HG03575 (cell line): ENCODE results near the gene DNMT3A.

ENCODE experiments used
- ATAC-seq: cut with Tn5 transposase; IDR thresholded peaks from one replicate; pipeline ENCODE4 v1.9.1; 2021; ENCODE audit not compliant: unreplicated experiment, insufficient number of reproducible peaks, low FRiP score; ENCODE audit errors: extremely low read depth

Gene DNMT3A

GRCh38 chr2:25198576-25198975 lies 143.1 kb downstream of the DNMT3A start:
- ATAC-seq, result no peak

- ATAC-seq, result no peak
These were observed 143.6 kb downstream of the DNMT3A start for GRCh38 chr2:25198209-25198525.

DNA sequence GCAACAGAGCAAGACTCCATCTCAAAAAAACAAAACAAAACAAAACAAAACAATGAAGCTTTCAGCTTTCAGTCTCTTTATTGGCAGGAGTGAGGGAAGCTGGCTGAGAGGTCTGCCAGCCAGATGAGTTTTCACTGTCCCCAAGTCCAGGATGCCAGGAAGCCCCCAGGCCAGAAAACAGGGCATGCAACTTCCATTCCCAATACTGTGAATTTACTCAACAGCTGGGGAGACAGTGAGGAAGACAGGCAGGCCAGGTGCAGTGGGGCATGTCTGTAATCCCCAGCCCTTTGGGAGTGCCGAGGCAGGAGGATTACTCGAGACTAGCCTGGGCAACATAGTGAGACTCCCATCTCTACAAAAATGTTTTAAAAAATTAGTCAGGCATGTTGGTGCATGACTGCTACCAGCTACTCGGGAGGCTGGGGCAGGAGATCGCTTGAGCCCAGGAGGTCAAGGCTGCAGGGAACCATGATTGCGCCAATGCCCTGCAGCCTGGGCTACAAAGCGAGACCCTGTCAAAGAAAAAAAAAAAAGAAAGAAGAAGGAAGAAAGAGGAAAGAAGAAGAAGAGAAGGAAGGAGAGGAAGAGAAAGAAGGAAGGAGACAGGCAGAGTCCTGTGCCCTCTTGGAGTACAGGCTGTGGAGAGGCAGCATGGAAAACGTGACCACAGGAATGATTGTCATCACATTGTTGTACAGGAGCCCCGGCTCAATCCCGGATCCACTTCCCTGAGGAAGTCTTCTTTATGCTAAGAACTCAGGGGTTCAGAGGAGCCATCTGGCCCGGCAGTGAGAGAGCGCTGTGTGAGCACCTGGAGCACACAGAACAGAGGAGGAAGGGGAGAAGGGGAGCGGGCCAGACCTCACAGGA lies 144.2 kb downstream of the DNMT3A start:
- no peak for ATAC-seq

GRCh38 chr2:25194576-25195122 lies 147.1 kb downstream of the DNMT3A start:
- ATAC-seq, result no peak

DNA sequence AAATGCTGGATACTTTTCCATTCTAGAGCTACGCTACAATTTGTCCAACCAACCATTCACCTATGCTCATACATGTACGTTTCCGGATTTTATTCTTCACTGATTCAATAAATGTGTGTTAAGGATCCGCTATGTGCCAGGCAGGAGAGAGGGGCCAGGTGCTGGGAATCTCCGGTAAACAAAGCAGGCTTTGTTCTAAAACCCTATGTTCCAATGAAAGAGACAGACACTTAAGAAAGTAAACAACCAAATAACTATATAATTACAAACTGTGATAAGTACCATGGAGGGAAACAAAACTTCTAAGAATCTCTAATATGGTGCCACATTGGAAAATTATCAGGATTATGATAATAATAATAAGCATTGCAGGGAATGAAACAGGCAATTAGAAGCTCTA lies 151.2 kb downstream of the DNMT3A start:
- no peak for ATAC-seq

DNA sequence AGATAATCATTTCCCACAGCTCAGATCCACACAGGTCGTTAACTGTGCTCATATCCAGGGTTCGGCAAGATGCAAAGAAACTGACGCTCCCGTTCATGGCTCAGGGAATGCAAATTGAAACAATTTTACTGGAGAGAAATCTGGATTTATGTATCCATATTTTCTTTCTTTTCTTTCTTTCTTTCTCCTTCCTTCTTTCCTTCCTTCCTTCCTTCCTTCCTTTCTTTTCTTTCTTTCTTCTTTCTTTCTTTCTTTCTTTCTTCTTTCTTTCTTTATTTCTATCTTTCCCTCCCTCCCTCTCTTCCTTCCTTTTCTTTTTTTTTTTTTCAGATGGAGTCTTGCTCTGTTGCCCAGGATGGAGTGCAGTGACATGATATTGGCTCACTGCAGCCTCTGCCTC lies 153.3 kb downstream of the DNMT3A start:
- no peak for ATAC-seq

GRCh38 chr2:25187729-25188350 lies 153.9 kb downstream of the DNMT3A start:
- no peak for ATAC-seq

- no peak for ATAC-seq
These were observed 157.5 kb downstream of the DNMT3A start for GRCh38 chr2:25184254-25184653.

GRCh38 chr2:25178976-25179375 lies 162.7 kb downstream of the DNMT3A start:
- ATAC-seq, result no peak
